Ovary (tissue), 9 donors: ENCODE results near the gene TAF1A. TPM values are rescaled to one million over a fixed set of nuclear protein-coding genes. Genes with fewer than 3 reads are reported as not detected.

ENCODE experiments used
- DNase-seq, 5 donors: peaks; one replicate each; pipeline ENCODE4 v3.0.0-alpha.2; 2019 to 2020
- H3K27ac ChIP-seq, 2 donors: fragments of 200-600 bp; one replicate each; pipeline versions ENCODE4 v1.5.1 to v1.8.0; 2019 to 2022
- H3K27me3 ChIP-seq: fragments of 200-600 bp; one replicate; pipeline ENCODE4 v1.8.0; 2022
- H3K36me3 ChIP-seq: fragments of 200-600 bp; sonication (generic); one replicate; pipeline ENCODE4 v1.5.1; 2019
- H3K4me1 ChIP-seq: one replicate; pipeline ENCODE4 v1.8.1; 2013; ENCODE audit warnings: mild to moderate bottlenecking, moderate library complexity; ENCODE audit not compliant: insufficient read depth
- H3K4me3 ChIP-seq: fragments of 200-600 bp; sonication (generic); one replicate; pipeline ENCODE4 v1.5.1; 2017
- H3K9me3 ChIP-seq, 2 donors: fragments of 200-600 bp in 1 of 2; sonication (generic) in 1 of 2; one replicate each; pipeline versions ENCODE4 v1.5.1 to v1.8.1; 2013 to 2019; ENCODE audit warnings: mild to moderate bottlenecking in 1 of 2, moderate library complexity in 1 of 2
- CTCF ChIP-seq, 3 donors: fragments of 450-650 bp in 2 of 3; fragments of 200-600 bp in 1 of 3; IDR thresholded peaks; one replicate each; pipeline versions ENCODE4 v1.5.1 to v1.8.0; 2016 to 2022; ENCODE audit warnings: antibody characterized with exemption in 3 of 3, mild to moderate bottlenecking in 1 of 3
- EP300 ChIP-seq: sonication (generic); formaldehyde crosslinking; IDR thresholded peaks from one replicate; pipeline ENCODE4 v1.6.1; 2017; ENCODE audit warnings: antibody characterized with exemption
- POLR2A ChIP-seq: fragments of 450-650 bp; IDR thresholded peaks from one replicate; pipeline ENCODE4 v1.6.1; 2017; ENCODE audit warnings: antibody characterized with exemption, mild to moderate bottlenecking, moderate library complexity
- WGBS, 3 donors: extraction: QIAGEN DNeasy Blood & Tissue Kit in 1 of 3; methylation state at CpG; one replicate each; pipeline versions ENCODE4 v1.1.5 to v1.1.7; 2013 to 2017; 5-methylcytosine and 5-hydroxymethylcytosine counted together
- intact Hi-C, 4 donors: fragments of 100-400 bp; cut with DNase I; formaldehyde crosslinking; loops; one replicate each; pipeline versions ENCODE4 v1.11.0 to v1.15.1; 2022 to 2023
- polyA plus RNA-seq, 2 donors: library from polyadenylated mRNA; stranded (reverse); fragments of 200-250 nt in 1 of 2; fragments of 350-450 nt in 1 of 2; fragmentation: Illumina TruSeq in 1 of 2; extraction: RNeasy Lipid Tissue Mini Kit (QIAGEN cat#74804) in 1 of 2; gene quantifications; one replicate each; pipeline ENCODE4 v1.2.3, GENCODE V29; 2013 to 2014
- total RNA-seq, 7 donors: library from RNA; depleted of rRNA in 2 of 7; stranded (reverse); fragments of >200 nt in 2 of 7; fragmentation: NEBNext Ultra II Directional in 3 of 7; extraction: Animal tissue kit (Norgen Biotek cat#: 25700) in 3 of 7; gene quantifications; one replicate each; pipeline versions ENCODE4 v1.1.0 to v1.2.4, GENCODE V29; 2016 to 2023
- donor health status: DM: no; HTN: no; CAD: no; lungs with moderate emphysema.
- donor health status: DM: no; HTN: no; CAD: no.
- donor health status: Bipolar disorder and iron deficiency.
- donor health status: DM: yes; HTN: yes; CAD: no.
- donor health status: DM: no; HTN: no; CAD: no.
- donor health status: DM: yes; HTN: yes; CAD: no.

The TAF1A gene
- total and polyA plus RNA-seq, 9 donors = 4.2 to 15.7 (median 9.3) TPM

- no peaks in the 10 kb centered on the region for H3K9me3 ChIP-seq
- no peak for DNase-seq
- H3K27me3 ChIP-seq = no peaks in the 10 kb centered on the region
- no peak overlapping the region for H3K27ac ChIP-seq
- H3K36me3 ChIP-seq = no peaks in the 10 kb centered on the region
- no peaks in the 10 kb centered on the region for H3K4me1 ChIP-seq
- no peak overlapping the region for H3K4me3 ChIP-seq
- intact Hi-C loops = no loop called here
- TF ChIP-seq EP300 = no peak
- TF ChIP-seq POLR2A = no peak
- TF ChIP-seq CTCF (IDR thresholded peaks at IDR 0.05) = no peak
- 89 to 90% (median 90%) methylated on average over 5 of the region's 5 CpGs for WGBS, 3 donors
These were observed 33.0 kb upstream of the TAF1A start for GRCh38 chr1:222622765-222623164.

- no peak overlapping the region for H3K27ac ChIP-seq
- no peaks in the 10 kb centered on the region for H3K27me3 ChIP-seq
- no peaks in the 10 kb centered on the region for H3K36me3 ChIP-seq
- no peak for TF ChIP-seq CTCF (IDR thresholded peaks at IDR 0.05)
- TF ChIP-seq POLR2A = no peak
- TF ChIP-seq EP300 = no peak
- DNase-seq = no peak
- WGBS, 3 donors = 71 to 80% (median 76%) methylated on average over 2 of the region's 2 CpGs
- intact Hi-C loops = no loop called here
- no peak overlapping the region for H3K4me3 ChIP-seq
- H3K9me3 ChIP-seq = no peaks in the 10 kb centered on the region
- no peaks in the 10 kb centered on the region for H3K4me1 ChIP-seq
These were observed 30.8 kb upstream of the TAF1A start for GRCh38 chr1:222620566-222620965.

- H3K4me1 ChIP-seq = no peaks in the 10 kb centered on the region
- H3K9me3 ChIP-seq = no peaks in the 10 kb centered on the region
- DNase-seq = peak in 4 of 5 donors; percentile 14 to 43 (median 34)
- TF ChIP-seq CTCF (IDR thresholded peaks at IDR 0.05) = no peak
- no peak for TF ChIP-seq POLR2A
- TF ChIP-seq EP300 = no peak
- intact Hi-C loops = no loop called here
- H3K27ac ChIP-seq = peak overlapping the region; percentile 89 to 93
- 16 to 19% (median 18%) methylated on average over 20 of the region's 20 CpGs for WGBS, 3 donors
- H3K4me3 ChIP-seq = peak overlapping the region; percentile 84
- H3K36me3 ChIP-seq = no peaks in the 10 kb centered on the region
- no peaks in the 10 kb centered on the region for H3K27me3 ChIP-seq
These were observed 29.3 kb upstream of the TAF1A start for GRCh38 chr1:222618880-222619596.

GRCh38 chr1:222618001-222618879 lies 28.5 kb upstream of the TAF1A start, which contains the start of gene MIA3:
MIA3 (plus strand) TSS chr1:222618097; CDS start chr1:222618111, 14 bp downstream.
- H3K9me3 ChIP-seq = no peaks in the 10 kb centered on the region
- peak; percentile 38 to 91 (median 84) for DNase-seq
- H3K4me3 ChIP-seq = peak within 1 kb of the TSS; percentile 84
- WGBS, 3 donors = 0 to 1% (median 0%) methylated on average over 34 to 74 of the region's 81 CpGs
- H3K4me1 ChIP-seq = no peaks in the 10 kb centered on the region
- H3K36me3 ChIP-seq = no peaks in the 10 kb centered on the region
- intact Hi-C loops = no loop called here
- peak within 1 kb of the TSS; percentile 89 to 93 for H3K27ac ChIP-seq
- TF ChIP-seq EP300 (no peak), CTCF (IDR thresholded peaks at IDR 0.05) (peak in 1 of 3 donors; percentile 5), POLR2A (peak; percentile 27)
- H3K27me3 ChIP-seq = no peaks in the 10 kb centered on the region
